ENCODE results near the gene IL22. TPM values are rescaled to one million over a fixed set of nuclear protein-coding genes. Genes with fewer than 3 reads are reported as not detected.
A peak's percentile ranks its signal among the peaks of the same experiment; 100 is the strongest.

The IL22 gene
- total and polyA plus RNA-seq, 9 of the 15 experiments (the other 6 are each of a cell fraction or from before 2014, with no cell fraction given): not detected

DNA sequence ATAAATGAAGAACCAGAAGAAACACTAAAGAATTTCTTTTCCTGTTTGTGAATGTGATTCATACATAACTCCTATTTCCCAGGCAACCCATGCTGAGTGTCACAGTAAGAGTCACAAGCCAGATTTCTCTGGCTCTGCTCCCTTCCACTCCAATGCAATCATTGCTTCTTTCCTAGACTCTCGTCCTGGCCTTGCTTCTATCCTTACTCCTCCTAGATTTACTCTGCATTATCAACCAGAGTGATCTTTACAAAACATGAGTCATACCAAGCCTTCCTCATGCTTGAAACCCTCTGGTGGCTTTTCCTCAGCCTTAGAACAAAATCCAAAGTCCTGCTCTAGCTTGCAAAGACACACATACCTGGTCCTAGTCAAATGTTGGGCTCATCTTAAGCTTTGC, 13.3 kb downstream of the IL22 start (continued):
- TF ChIP-seq, protein P1, sequence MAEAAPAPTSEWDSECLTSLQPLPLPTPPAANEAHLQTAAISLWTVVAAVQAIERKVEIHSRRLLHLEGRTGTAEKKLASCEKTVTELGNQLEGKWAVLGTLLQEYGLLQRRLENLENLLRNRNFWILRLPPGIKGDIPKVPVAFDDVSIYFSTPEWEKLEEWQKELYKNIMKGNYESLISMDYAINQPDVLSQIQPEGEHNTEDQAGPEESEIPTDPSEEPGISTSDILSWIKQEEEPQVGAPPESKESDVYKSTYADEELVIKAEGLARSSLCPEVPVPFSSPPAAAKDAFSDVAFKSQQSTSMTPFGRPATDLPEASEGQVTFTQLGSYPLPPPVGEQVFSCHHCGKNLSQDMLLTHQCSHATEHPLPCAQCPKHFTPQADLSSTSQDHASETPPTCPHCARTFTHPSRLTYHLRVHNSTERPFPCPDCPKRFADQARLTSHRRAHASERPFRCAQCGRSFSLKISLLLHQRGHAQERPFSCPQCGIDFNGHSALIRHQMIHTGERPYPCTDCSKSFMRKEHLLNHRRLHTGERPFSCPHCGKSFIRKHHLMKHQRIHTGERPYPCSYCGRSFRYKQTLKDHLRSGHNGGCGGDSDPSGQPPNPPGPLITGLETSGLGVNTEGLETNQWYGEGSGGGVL (CRISPR knock-in tag; IDR thresholded peaks at IDR 0.05): no peak
- TF ChIP-seq, protein P2, sequence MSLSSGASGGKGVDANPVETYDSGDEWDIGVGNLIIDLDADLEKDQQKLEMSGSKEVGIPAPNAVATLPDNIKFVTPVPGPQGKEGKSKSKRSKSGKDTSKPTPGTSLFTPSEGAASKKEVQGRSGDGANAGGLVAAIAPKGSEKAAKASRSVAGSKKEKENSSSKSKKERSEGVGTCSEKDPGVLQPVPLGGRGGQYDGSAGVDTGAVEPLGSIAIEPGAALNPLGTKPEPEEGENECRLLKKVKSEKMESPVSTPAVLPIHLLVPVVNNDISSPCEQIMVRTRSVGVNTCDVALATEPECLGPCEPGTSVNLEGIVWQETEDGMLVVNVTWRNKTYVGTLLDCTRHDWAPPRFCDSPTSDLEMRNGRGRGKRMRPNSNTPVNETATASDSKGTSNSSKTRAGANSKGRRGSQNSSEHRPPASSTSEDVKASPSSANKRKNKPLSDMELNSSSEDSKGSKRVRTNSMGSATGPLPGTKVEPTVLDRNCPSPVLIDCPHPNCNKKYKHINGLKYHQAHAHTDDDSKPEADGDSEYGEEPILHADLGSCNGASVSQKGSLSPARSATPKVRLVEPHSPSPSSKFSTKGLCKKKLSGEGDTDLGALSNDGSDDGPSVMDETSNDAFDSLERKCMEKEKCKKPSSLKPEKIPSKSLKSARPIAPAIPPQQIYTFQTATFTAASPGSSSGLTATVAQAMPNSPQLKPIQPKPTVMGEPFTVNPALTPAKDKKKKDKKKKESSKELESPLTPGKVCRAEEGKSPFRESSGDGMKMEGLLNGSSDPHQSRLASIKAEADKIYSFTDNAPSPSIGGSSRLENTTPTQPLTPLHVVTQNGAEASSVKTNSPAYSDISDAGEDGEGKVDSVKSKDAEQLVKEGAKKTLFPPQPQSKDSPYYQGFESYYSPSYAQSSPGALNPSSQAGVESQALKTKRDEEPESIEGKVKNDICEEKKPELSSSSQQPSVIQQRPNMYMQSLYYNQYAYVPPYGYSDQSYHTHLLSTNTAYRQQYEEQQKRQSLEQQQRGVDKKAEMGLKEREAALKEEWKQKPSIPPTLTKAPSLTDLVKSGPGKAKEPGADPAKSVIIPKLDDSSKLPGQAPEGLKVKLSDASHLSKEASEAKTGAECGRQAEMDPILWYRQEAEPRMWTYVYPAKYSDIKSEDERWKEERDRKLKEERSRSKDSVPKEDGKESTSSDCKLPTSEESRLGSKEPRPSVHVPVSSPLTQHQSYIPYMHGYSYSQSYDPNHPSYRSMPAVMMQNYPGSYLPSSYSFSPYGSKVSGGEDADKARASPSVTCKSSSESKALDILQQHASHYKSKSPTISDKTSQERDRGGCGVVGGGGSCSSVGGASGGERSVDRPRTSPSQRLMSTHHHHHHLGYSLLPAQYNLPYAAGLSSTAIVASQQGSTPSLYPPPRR (CRISPR knock-in tag; IDR thresholded peaks at IDR 0.05; ENCODE audit: borderline replicate concordance): no peak
- TF ChIP-seq E2F3 (CRISPR knock-in tag; IDR thresholded peaks at IDR 0.05) (no peak), HNRNPLL (IDR thresholded peaks at IDR 0.05; ENCODE audit: low read depth, low read length, poor library complexity, severe bottlenecking) (no peak), PTRF (tag; IDR thresholded peaks at IDR 0.05) (0 out of 2 replicates have a peak, but pooled peaks have one; percentile 30), ZSCAN29 (IDR thresholded peaks at IDR 0.05) (no peak), DIDO1 (tag; IDR thresholded peaks at IDR 0.05; ENCODE audit: low read depth) (no peak), PHB2 (IDR thresholded peaks at IDR 0.05; ENCODE audit: low read depth) (no peak), ZNF124 (CRISPR knock-in tag; IDR thresholded peaks at IDR 0.05) (no peak), RAD21 (CRISPR knock-in tag; conservative IDR thresholded peaks at IDR 0.05 in 1 of 2, IDR thresholded peaks at IDR 0.05 in 1 of 2) (peak in 1 of 2 experiments; percentile 18; a peak in 1 of 4 replicates)
- TF ChIP-seq, protein P3, sequence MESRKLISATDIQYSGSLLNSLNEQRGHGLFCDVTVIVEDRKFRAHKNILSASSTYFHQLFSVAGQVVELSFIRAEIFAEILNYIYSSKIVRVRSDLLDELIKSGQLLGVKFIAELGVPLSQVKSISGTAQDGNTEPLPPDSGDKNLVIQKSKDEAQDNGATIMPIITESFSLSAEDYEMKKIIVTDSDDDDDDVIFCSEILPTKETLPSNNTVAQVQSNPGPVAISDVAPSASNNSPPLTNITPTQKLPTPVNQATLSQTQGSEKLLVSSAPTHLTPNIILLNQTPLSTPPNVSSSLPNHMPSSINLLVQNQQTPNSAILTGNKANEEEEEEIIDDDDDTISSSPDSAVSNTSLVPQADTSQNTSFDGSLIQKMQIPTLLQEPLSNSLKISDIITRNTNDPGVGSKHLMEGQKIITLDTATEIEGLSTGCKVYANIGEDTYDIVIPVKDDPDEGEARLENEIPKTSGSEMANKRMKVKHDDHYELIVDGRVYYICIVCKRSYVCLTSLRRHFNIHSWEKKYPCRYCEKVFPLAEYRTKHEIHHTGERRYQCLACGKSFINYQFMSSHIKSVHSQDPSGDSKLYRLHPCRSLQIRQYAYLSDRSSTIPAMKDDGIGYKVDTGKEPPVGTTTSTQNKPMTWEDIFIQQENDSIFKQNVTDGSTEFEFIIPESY (CRISPR knock-in tag; IDR thresholded peaks at IDR 0.05): no peak
- TF ChIP-seq, protein P4, sequence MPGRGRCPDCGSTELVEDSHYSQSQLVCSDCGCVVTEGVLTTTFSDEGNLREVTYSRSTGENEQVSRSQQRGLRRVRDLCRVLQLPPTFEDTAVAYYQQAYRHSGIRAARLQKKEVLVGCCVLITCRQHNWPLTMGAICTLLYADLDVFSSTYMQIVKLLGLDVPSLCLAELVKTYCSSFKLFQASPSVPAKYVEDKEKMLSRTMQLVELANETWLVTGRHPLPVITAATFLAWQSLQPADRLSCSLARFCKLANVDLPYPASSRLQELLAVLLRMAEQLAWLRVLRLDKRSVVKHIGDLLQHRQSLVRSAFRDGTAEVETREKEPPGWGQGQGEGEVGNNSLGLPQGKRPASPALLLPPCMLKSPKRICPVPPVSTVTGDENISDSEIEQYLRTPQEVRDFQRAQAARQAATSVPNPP (IDR thresholded peaks at IDR 0.05; ENCODE audit: borderline replicate concordance, insufficient read depth, insufficient read length): no peak
- TF ChIP-seq, protein P5, sequence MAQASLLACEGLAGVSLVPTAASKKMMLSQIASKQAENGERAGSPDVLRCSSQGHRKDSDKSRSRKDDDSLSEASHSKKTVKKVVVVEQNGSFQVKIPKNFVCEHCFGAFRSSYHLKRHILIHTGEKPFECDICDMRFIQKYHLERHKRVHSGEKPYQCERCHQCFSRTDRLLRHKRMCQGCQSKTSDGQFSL (CRISPR knock-in tag; IDR thresholded peaks at IDR 0.05): no peak
- TF ChIP-seq, protein P5 (tag; IDR thresholded peaks at IDR 0.05): no peak
- TF ChIP-seq, protein P6, sequence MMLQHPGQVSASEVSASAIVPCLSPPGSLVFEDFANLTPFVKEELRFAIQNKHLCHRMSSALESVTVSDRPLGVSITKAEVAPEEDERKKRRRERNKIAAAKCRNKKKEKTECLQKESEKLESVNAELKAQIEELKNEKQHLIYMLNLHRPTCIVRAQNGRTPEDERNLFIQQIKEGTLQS (IDR thresholded peaks at IDR 0.05): peak; percentile 92
- TF ChIP-seq, protein P6 (CRISPR knock-in tag; conservative IDR thresholded peaks at IDR 0.05): no peak; the same call in 1 of the 2 replicates
